Neural crest cell (in vitro differentiated cells): Measurements from ENCODE around the gene NSUN6. TPM values are rescaled to one million over a fixed set of nuclear protein-coding genes. Genes with fewer than 3 reads are reported as not detected.

Experiments used
- DNase-seq: peaks from one replicate; pipeline ENCODE4 v3.0.0; 2021; ENCODE audit warnings: low read depth, mixed read lengths, low spot score
- H3K27ac Mint-ChIP-seq: one replicate; pipeline ENCODE4 v1.8.0; 2021; ENCODE audit warnings: mild to moderate bottlenecking, mixed read lengths; ENCODE audit not compliant: unreplicated experiment
- H3K27me3 Mint-ChIP-seq: 2 replicates; pipeline ENCODE4 v1.8.0; 2021; ENCODE audit warnings: low read depth, mild to moderate bottlenecking, mixed read lengths
- H3K36me3 Mint-ChIP-seq: 2 replicates; pipeline ENCODE4 v1.8.0; 2021; ENCODE audit warnings: low read depth, mild to moderate bottlenecking, mixed read lengths
- H3K4me1 Mint-ChIP-seq: 2 replicates; pipeline ENCODE4 v1.8.0; 2021; ENCODE audit warnings: mixed read lengths
- H3K4me3 Mint-ChIP-seq: one replicate; pipeline ENCODE4 v1.8.0; 2021; ENCODE audit warnings: mild to moderate bottlenecking, mixed read lengths
- H3K9me3 Mint-ChIP-seq: 2 replicates; pipeline ENCODE4 v1.8.0; 2021; ENCODE audit warnings: mixed read lengths
- total RNA-seq: library from RNA; stranded (reverse); gene quantifications from 2 replicates; pipeline ENCODE4 v1.2.1, GENCODE V29; 2021
- TF ChIP-seq, protein P1 (sequence below): fragments of 200-600 bp; sonication (generic); conservative IDR thresholded peaks from 2 replicates; pipeline ENCODE4 v1.5.0; 2021; ENCODE audit warnings: antibody characterized with exemption, mild to moderate bottlenecking

NSUN6 gene
- total RNA-seq, 1 donor from 2014 or later, result 18.4 TPM

DNA sequence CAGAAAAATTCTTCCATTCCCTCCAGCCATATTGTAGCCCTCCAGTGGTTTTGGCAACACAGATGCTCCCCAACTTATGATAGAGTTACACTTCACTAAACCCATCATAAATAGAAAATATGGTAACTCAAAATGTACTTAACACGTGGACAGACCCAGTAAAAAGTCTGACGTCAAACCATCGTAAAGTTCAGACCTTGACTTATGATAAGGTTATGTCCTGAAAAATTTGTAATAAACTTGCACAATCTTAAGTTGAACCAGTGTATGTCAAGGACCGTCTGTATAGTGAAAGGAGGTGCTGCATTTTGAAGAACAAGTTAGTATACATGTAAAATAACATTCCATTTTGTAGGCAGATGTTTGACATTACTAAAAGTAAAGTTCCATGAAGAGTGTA is 142.8 kb downstream of the NSUN6 start:
- no peak for DNase-seq
- Mint-ChIP-seq H3K4me3 (no peak overlapping the region), H3K36me3 (peaks cover 6% of the 10 kb centered on the region), H3K27me3 (no peaks in the 10 kb centered on the region), H3K9me3 (peaks cover 3% of the 10 kb centered on the region), H3K27ac (no peak overlapping the region), H3K4me1 (no peaks in the 10 kb centered on the region)
- TF ChIP-seq, protein P1, sequence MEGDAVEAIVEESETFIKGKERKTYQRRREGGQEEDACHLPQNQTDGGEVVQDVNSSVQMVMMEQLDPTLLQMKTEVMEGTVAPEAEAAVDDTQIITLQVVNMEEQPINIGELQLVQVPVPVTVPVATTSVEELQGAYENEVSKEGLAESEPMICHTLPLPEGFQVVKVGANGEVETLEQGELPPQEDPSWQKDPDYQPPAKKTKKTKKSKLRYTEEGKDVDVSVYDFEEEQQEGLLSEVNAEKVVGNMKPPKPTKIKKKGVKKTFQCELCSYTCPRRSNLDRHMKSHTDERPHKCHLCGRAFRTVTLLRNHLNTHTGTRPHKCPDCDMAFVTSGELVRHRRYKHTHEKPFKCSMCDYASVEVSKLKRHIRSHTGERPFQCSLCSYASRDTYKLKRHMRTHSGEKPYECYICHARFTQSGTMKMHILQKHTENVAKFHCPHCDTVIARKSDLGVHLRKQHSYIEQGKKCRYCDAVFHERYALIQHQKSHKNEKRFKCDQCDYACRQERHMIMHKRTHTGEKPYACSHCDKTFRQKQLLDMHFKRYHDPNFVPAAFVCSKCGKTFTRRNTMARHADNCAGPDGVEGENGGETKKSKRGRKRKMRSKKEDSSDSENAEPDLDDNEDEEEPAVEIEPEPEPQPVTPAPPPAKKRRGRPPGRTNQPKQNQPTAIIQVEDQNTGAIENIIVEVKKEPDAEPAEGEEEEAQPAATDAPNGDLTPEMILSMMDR, result no peak

DNA sequence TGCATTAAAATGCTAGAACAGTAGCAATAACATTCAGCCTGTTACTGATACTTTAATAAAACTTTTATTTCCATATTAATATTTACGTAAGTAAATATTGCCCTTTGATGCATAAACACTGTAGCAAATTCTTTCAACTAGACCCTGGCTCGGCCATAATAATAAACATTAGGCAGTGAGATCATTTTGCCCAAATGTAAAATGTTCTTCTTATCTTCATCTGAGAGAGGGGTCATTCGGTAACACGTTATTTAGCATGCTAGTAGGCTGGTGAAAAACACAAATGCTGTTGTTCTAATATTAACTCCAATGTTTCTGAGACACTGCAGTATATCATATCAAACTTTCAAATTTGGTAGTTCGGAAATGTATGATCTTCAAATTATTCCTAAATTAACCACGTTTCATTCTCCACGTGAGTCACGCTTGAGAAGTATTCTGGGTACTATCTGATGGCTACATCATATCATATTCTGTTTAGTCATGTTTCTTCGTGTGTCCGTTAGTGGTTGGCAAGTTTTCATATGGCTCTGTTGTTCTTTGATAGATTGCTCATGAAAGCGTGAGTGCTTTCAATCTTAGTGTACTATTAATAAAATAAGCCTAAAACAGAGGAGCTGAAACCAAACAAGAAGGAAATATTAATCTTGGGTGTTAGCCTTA is 145.8 kb downstream of the NSUN6 start:
- H3K27ac Mint-ChIP-seq, result no peak overlapping the region
- H3K4me3 Mint-ChIP-seq, result no peak overlapping the region
- H3K9me3 Mint-ChIP-seq, result no peaks in the 10 kb centered on the region
- no peaks in the 10 kb centered on the region for H3K4me1 Mint-ChIP-seq
- H3K27me3 Mint-ChIP-seq, result no peaks in the 10 kb centered on the region
- TF ChIP-seq, protein P1, result no peak
- DNase-seq, result no peak
- H3K36me3 Mint-ChIP-seq, result no peaks in the 10 kb centered on the region

DNA sequence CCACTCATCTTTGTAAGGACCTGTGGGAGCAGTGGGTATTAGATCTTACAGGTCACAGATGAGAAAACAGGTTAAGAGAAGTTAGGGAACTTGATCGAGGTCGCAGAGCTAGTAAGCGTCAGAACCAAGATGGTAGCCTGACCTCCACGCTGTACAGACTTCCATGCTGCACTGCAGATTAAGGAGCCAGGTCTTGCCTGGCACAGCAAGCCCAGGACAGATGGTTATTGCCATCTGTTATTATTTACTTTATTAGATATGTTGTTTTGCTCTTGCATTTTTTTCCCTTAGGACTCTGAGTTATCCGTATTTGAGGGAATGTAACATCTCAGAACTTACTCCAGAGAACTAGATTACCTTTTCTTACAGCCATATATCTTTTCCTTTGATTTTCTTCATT is 147.2 kb downstream of the NSUN6 start:
- Mint-ChIP-seq H3K27ac (no peak overlapping the region), H3K9me3 (no peaks in the 10 kb centered on the region), H3K27me3 (no peaks in the 10 kb centered on the region), H3K36me3 (no peaks in the 10 kb centered on the region), H3K4me3 (no peak overlapping the region), H3K4me1 (no peaks in the 10 kb centered on the region)
- TF ChIP-seq, protein P1, result no peak
- DNase-seq, result no peak

DNA sequence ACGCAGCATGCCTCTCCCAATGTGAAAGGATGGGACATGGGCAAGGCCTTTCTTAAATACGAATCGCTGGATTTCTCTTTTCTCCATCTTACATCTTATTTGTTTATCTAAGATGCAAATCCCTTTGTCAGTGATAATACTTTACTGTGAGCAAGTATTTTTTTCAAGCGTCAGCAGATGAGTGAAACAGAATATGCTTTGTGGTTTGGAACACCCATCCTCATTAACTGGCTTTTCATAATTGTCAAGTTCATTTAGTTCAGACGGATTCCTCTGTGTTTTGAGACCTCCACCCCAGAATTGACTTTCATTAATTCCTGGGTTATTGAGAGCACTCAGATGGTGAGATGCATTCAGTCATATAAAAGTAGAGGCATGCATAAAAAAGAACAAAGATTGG is 149.8 kb downstream of the NSUN6 start:
- TF ChIP-seq, protein P1, result no peak
- H3K36me3 Mint-ChIP-seq, result no peaks in the 10 kb centered on the region
- no peaks in the 10 kb centered on the region for H3K27me3 Mint-ChIP-seq
- H3K9me3 Mint-ChIP-seq, result no peaks in the 10 kb centered on the region
- H3K4me3 Mint-ChIP-seq, result no peak overlapping the region
- H3K27ac Mint-ChIP-seq, result no peak overlapping the region
- H3K4me1 Mint-ChIP-seq, result peaks cover 6% of the 10 kb centered on the region
- DNase-seq, result no peak

DNA sequence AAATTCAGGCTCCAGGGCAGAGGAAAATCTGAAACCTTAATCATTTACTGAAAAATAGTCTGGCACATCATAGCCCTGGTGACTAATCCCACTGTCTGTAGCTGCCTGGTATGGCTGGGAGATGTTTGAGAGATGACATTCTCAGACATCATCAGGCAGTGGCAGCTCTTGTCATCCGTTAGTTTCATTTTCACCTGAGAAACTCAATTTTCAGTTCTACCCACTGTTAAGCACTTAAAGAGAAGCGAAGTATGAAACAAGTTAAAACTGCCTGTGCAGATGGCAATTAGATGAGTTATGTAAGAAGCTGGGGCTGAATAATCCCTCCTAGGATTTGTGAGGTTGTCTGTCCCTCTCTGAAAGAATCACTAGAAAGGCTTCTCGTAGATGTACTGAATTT is 150.2 kb downstream of the NSUN6 start:
- Mint-ChIP-seq H3K4me1 (peaks cover 6% of the 10 kb centered on the region), H3K27ac (no peak overlapping the region), H3K4me3 (no peak overlapping the region), H3K36me3 (no peaks in the 10 kb centered on the region), H3K27me3 (no peaks in the 10 kb centered on the region), H3K9me3 (peaks cover 1% of the 10 kb centered on the region)
- TF ChIP-seq, protein P1, result no peak
- DNase-seq, result no peak
